ENCODE measurements around the gene SAMD4A. TPM values are rescaled to one million over a fixed set of nuclear protein-coding genes. Genes with fewer than 3 reads are reported as not detected.

The SAMD4A gene
- total RNA-seq, 1 experiment from 2014 or later = 9.6 TPM

- peaks cover 15% of the 10 kb centered on the region; the same call in 1 of the 2 replicates for H3K4me1 ChIP-seq (ENCODE audit: insufficient read depth, low read length)
- H3K56ac ChIP-seq (ENCODE audit: insufficient read length, low read depth, low read length) = no peak overlapping the region
- H4K91ac ChIP-seq (ENCODE audit: insufficient read length, low read depth, low read length) = no peak overlapping the region
- no peak overlapping the region for H3K27ac ChIP-seq (ENCODE audit: insufficient read length, low read depth, low read length)
- no peak overlapping the region for H4K8ac ChIP-seq (replicated peaks; ENCODE audit: insufficient read length, low read depth, low read length)
- no peaks in the 10 kb centered on the region for H3K27me3 ChIP-seq (ENCODE audit: insufficient read depth, low read length)
- 100% methylated on average over 2 of the region's 3 CpGs for WGBS (ENCODE audit: extremely low coverage, insufficient read length, low lambda C conversion rate)
- no peak for DNase-seq
- no peak overlapping the region for H3K4me2 ChIP-seq (ENCODE audit: insufficient read depth, insufficient read length, low read length)
- Mint-ChIP-seq H3K4me1 (peaks cover 26 to 34% of the 10 kb centered on the region in 2 experiments), H3K4me3 (no peak overlapping the region), H3K27me3 (ENCODE audit: low read depth) (no peaks in the 10 kb centered on the region), H3K27ac (no peak overlapping the region), H3K36me3 (ENCODE audit: insufficient read depth in 1 of 3, low read depth in 3 of 3) (no peaks in the 10 kb centered on the region), H3K9me3 (no peaks in the 10 kb centered on the region)
- TF ChIP-seq CTCF (conservative IDR thresholded peaks at IDR 0.05) = no peak
- no peak overlapping the region for H2BK12ac ChIP-seq (ENCODE audit: insufficient read length, low read depth, low read length)
- no peaks in the 10 kb centered on the region for H3K9me3 ChIP-seq (ENCODE audit: control insufficient read depth, low read depth, low read length)
- H3K9ac ChIP-seq (ENCODE audit: extremely low read depth, insufficient read length, low read length) = no peak overlapping the region
- H3K14ac ChIP-seq (ENCODE audit: insufficient read depth, low read length) = no peak overlapping the region
- H4K20me1 ChIP-seq (ENCODE audit: control insufficient read depth, insufficient read depth, insufficient read length) = no peaks in the 10 kb centered on the region
- H2BK5ac ChIP-seq (ENCODE audit: insufficient read length, low read length) = no peak overlapping the region
- no peak overlapping the region for H3K23ac ChIP-seq (ENCODE audit: insufficient read length, low read depth, low read length)
- no peak overlapping the region for H3K18ac ChIP-seq (ENCODE audit: insufficient read length, low read depth, low read length)
- peaks cover 3% of the 10 kb centered on the region; the same call in 1 of the 2 replicates for H3K79me2 ChIP-seq (ENCODE audit: insufficient read depth, low read length)
- no peaks in the 10 kb centered on the region for H3K23me2 ChIP-seq (ENCODE audit: insufficient read length, low read depth, low read length, poor library complexity, severe bottlenecking)
- H3K4ac ChIP-seq (ENCODE audit: low read depth, low read length) = no peak overlapping the region
- H3T11ph ChIP-seq (ENCODE audit: low read length) = no peak overlapping the region
- no peaks in the 10 kb centered on the region for H3K79me1 ChIP-seq (ENCODE audit: insufficient read depth, low read depth, low read length, poor library complexity, severe bottlenecking)
- no peak overlapping the region for H2AFZ ChIP-seq (ENCODE audit: low read length)
- no peak overlapping the region for H2AK5ac ChIP-seq (ENCODE audit: insufficient read length, low read length)
- no peak overlapping the region for H2BK15ac ChIP-seq (ENCODE audit: low read depth, low read length)
- no peak overlapping the region for H2BK120ac ChIP-seq (ENCODE audit: low read depth, low read length, poor library complexity, severe bottlenecking)
- H2BK20ac ChIP-seq (ENCODE audit: low read depth, low read length, poor library complexity, severe bottlenecking) = no peak overlapping the region
- H4K5ac ChIP-seq (ENCODE audit: insufficient read length, low read depth, low read length) = no peak overlapping the region
These were observed 80.5 kb downstream of the SAMD4A start for GRCh38 chr14:54647378-54647777.
